ENCODE results near the gene RPL31. TPM values are rescaled to one million over a fixed set of nuclear protein-coding genes. Genes with fewer than 3 reads are reported as not detected.

RPL31 gene
- total and polyA plus RNA-seq, 9 of the 15 experiments (the other 6 are each of a cell fraction or from before 2014, with no cell fraction given), result 1,176 to 6,037 (median 2,997) TPM

DNA sequence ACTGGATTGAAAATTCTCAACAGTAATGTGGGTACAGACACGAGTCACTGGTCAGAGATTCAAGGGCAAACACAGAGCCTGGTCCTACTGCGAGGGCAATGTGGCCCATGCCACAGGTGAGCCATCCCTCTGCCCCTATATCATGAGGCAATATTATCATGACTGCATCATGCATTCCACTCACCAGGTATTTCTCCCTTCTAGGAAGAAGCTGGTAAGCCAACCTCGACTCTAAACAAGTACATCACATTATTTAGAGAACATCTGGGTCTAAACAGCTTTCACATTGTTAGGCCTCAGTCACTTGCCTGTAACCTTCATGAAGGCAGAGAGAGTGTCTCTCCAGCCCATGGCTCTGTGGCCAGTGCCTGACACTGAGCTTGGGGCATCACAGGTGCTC, 14.6 kb upstream of the RPL31 start:
- 7% methylated on average over 3 of the region's 3 CpGs for WGBS (ENCODE audit: insufficient coverage, low coverage, missing lambda C conversion rate)
- H3K27ac ChIP-seq (ENCODE audit: extremely low read depth, low read depth, low read length), result no peak overlapping the region
- no peak for FAIRE-seq
- H3K4me1 ChIP-seq (replicated peaks in 1 of 2; ENCODE audit: control insufficient read depth in 2 of 2, insufficient read depth in 2 of 2, low read length in 2 of 2), result peaks cover 0 to 8% of the 10 kb centered on the region in 2 experiments; a peak in 2 of 5 replicates
- H3K79me2 ChIP-seq (ENCODE audit: control insufficient read depth, insufficient read depth, low read length), result no peaks in the 10 kb centered on the region
- H3K4me2 ChIP-seq (ENCODE audit: insufficient read depth, low read length), result no peak overlapping the region
- no peaks in the 10 kb centered on the region for H3K36me3 ChIP-seq (ENCODE audit: control insufficient read depth, insufficient read depth, low read length)
- TF ChIP-seq TRIM28 (IDR thresholded peaks at IDR 0.05) (no peak), EHMT2 (IDR thresholded peaks at IDR 0.05) (no peak)
- H3K27me3 ChIP-seq (ENCODE audit: control insufficient read depth in 2 of 2, insufficient read depth in 2 of 2, low read length in 2 of 2), result peaks cover 24 to 50% of the 10 kb centered on the region in 2 experiments; a peak in 4 of 5 replicates
- no peak for DNase-seq (ENCODE audit: extremely low read depth in 1 of 4, low spot score in 3 of 4)
- no peak overlapping the region; a peak in 1 of 4 replicates for H3K9ac ChIP-seq (ENCODE audit: insufficient read depth in 1 of 2, low read depth in 2 of 2, low read length in 2 of 2)
- no peaks in the 10 kb centered on the region for H3K9me1 ChIP-seq (ENCODE audit: control insufficient read depth, insufficient read depth, low read length)
- ChIA-PET CTCF (ENCODE audit: low intra/inter-chr PET ratio) (no interaction called here), POLR2A (interaction anchor here (1.1 to 2.5 kb wide), 3 partner anchors 11 to 28 kb away, joined by 3 to 8 read pairs (median 6); partner anchors contain the start of gene RPL31)
- H2AFZ ChIP-seq (ENCODE audit: low read depth, low read length), result no peak overlapping the region
- peaks cover 7% of the 10 kb centered on the region; the same call in 1 of the 2 replicates for H4K20me1 ChIP-seq (replicated peaks; ENCODE audit: control insufficient read depth, insufficient read depth, low read length)
- H3K9me3 ChIP-seq (replicated peaks; ENCODE audit: control insufficient read depth, insufficient read depth, low read depth, low read length), result no peaks in the 10 kb centered on the region
- no peak for ATAC-seq
- no peak overlapping the region for H3K4me3 ChIP-seq
- no TSS peak for BruUV-seq (replicated peaks)
- intact Hi-C loops (cut with micrococcal nuclease), result loop anchor here (10.0 kb wide), 2 partner anchors 163 to 563 kb away; partner anchors contain the start of gene NPAS2
- in situ Hi-C loops (cut with MboI), result no loop called here

GRCh38 chr2:100987974-100988373, 14.1 kb upstream of the RPL31 start:
- no peak overlapping the region for H3K4me2 ChIP-seq (ENCODE audit: insufficient read depth, low read length)
- H2AFZ ChIP-seq (ENCODE audit: low read depth, low read length), result no peak overlapping the region
- H3K4me3 ChIP-seq, result no peak overlapping the region
- no peak overlapping the region for H3K27ac ChIP-seq (ENCODE audit: extremely low read depth, low read depth, low read length)
- peak overlapping the region in 1 of 2 experiments; percentile 45; a peak in 1 of 4 replicates for H3K9ac ChIP-seq (ENCODE audit: insufficient read depth in 1 of 2, low read depth in 2 of 2, low read length in 2 of 2)
- no peaks in the 10 kb centered on the region for H3K79me2 ChIP-seq (ENCODE audit: control insufficient read depth, insufficient read depth, low read length)
- intact Hi-C loops (cut with micrococcal nuclease), result loop anchor here (10.0 kb wide), 2 partner anchors 163 to 563 kb away; partner anchors contain the start of gene NPAS2
- ChIA-PET POLR2A (interaction anchor here (1.1 to 2.5 kb wide), 3 partner anchors 11 to 28 kb away, joined by 3 to 8 read pairs (median 6); partner anchors contain the start of gene RPL31), CTCF (ENCODE audit: low intra/inter-chr PET ratio) (no interaction called here)
- DNase-seq (ENCODE audit: extremely low read depth in 1 of 4, low spot score in 3 of 4), result no peak
- H3K36me3 ChIP-seq (ENCODE audit: control insufficient read depth, insufficient read depth, low read length), result no peaks in the 10 kb centered on the region
- H3K27me3 ChIP-seq (ENCODE audit: control insufficient read depth in 2 of 2, insufficient read depth in 2 of 2, low read length in 2 of 2), result peaks cover 24 to 47% of the 10 kb centered on the region in 2 experiments; a peak in 4 of 5 replicates
- no peak for FAIRE-seq
- in situ Hi-C loops (cut with MboI), result no loop called here
- no peak for TF ChIP-seq CBX2 (IDR thresholded peaks at IDR 0.05; ENCODE audit: insufficient read depth, low read length, poor library complexity, severe bottlenecking)
- no peak for TF ChIP-seq MED1 (CRISPR knock-in tag; IDR thresholded peaks at IDR 0.05; ENCODE audit: borderline replicate concordance)
- TF ChIP-seq ZNF584 (CRISPR knock-in tag; IDR thresholded peaks at IDR 0.05; ENCODE audit: low read depth), result no peak
- TF ChIP-seq ZNF766 (CRISPR knock-in tag; conservative IDR thresholded peaks at IDR 0.05), result no peak
- TF ChIP-seq ARHGAP35 (IDR thresholded peaks at IDR 0.05; ENCODE audit: partially characterized antibody), result no peak
- no peak for TF ChIP-seq RBBP5 (IDR thresholded peaks at IDR 0.05; ENCODE audit: borderline replicate concordance, insufficient read depth, low read length, poor library complexity, severe bottlenecking)
- no peak for TF ChIP-seq BRF2 (IDR thresholded peaks at IDR 0.05; ENCODE audit: borderline replicate concordance, insufficient read depth, insufficient read length)
- TF ChIP-seq PPARD (CRISPR knock-in tag; IDR thresholded peaks at IDR 0.05), result no peak
- no peak for TF ChIP-seq TCFL5 (CRISPR knock-in tag; conservative IDR thresholded peaks at IDR 0.05)
- TF ChIP-seq ZNF174 (CRISPR knock-in tag; IDR thresholded peaks at IDR 0.05), result no peak
- no peak for TF ChIP-seq ZNF707 (CRISPR knock-in tag; conservative IDR thresholded peaks at IDR 0.05)
- TF ChIP-seq PHB2 (IDR thresholded peaks at IDR 0.05; ENCODE audit: low read depth), result no peak
- H3K9me3 ChIP-seq (replicated peaks; ENCODE audit: control insufficient read depth, insufficient read depth, low read depth, low read length), result no peaks in the 10 kb centered on the region
- ATAC-seq, result no peak
- H3K4me1 ChIP-seq (replicated peaks in 1 of 2; ENCODE audit: control insufficient read depth in 2 of 2, insufficient read depth in 2 of 2, low read length in 2 of 2), result peaks cover 0 to 8% of the 10 kb centered on the region in 2 experiments; a peak in 2 of 5 replicates
- WGBS (ENCODE audit: insufficient coverage, low coverage, missing lambda C conversion rate), result 6% methylated on average over 4 of the region's 4 CpGs
- H3K9me1 ChIP-seq (ENCODE audit: control insufficient read depth, insufficient read depth, low read length), result no peaks in the 10 kb centered on the region
- BruUV-seq (replicated peaks), result no TSS peak
- peaks cover 7% of the 10 kb centered on the region; the same call in 1 of the 2 replicates for H4K20me1 ChIP-seq (replicated peaks; ENCODE audit: control insufficient read depth, insufficient read depth, low read length)
